ENCODE data around the gene COA4. TPM values are rescaled to one million over a fixed set of nuclear protein-coding genes. Genes with fewer than 3 reads are reported as not detected.

The COA4 gene
- total and polyA plus RNA-seq, 9 donors, result 47.6 to 72.5 (median 55.7) TPM

DNA sequence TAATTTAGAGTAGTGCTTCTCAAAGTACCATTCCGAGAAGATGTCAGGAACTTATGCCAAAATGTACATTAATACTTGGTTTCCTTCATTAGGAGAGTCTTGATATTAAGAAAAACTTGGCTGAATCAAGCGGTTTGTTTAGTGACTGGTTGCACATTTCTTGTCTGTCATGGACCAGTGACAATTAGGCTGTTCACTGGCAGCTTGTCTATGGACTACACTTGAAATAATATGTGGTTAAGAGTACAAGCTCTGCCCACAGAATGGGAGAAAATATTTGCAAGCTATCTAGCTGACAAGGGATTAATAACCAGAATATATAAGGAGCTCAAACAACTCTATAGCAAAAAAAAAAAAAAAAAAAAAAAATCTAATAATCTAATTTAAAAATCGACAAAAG is 24.6 kb downstream of the COA4 start:
- DNase-seq, result no peak
- no peaks in the 10 kb centered on the region for H3K36me3 ChIP-seq
- WGBS, 3 donors, result 90 to 96% (median 93%) methylated on average over 3 of the region's 3 CpGs
- intact Hi-C loops (cut with DNase I), result no loop called here
- no peak for TF ChIP-seq EP300 (IDR thresholded peaks at IDR 0.05)
- no peak for TF ChIP-seq POLR2A (IDR thresholded peaks at IDR 0.05)
- no peak for TF ChIP-seq CTCF (IDR thresholded peaks at IDR 0.05)
- no peak overlapping the region for H3K27ac ChIP-seq
- no peaks in the 10 kb centered on the region for H3K27me3 ChIP-seq
- no peak overlapping the region for H3K4me3 ChIP-seq
- no peaks in the 10 kb centered on the region for H3K4me1 ChIP-seq (ENCODE audit: insufficient read depth)
- H3K9me3 ChIP-seq, result no peaks in the 10 kb centered on the region

DNA sequence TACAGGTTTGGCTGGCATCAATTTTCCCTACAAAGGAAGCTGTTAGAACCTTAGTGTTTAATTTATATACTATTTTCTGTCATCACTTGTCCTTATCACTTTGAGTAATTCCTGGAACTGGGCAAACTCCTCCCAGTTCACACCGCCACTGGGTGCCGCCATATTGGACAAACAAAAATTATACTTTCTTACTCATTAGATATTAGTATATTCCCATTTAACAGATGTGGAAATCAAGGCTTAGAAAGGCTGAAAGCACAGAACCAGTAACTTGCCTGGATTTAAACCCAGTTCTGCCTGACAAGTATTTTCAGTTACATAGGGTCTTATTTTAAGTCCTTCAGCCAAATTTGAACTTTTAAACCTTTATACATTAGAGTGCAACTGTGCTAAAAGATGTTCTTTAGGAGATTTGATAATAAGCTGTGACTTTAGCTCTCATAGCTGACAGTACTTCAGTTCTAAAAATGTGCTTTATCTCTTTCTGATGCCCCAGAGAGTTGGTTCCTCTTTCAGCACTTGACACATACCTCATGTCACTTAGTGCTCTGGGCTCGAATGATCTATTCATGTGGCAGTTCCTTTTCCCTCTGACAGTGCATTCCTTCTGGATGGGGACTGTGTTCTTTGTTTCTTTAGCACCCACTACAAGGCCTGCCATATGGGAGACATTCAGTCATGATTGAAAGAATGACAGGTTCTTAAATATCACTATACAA is 25.4 kb downstream of the COA4 start:
- no peak overlapping the region for H3K4me3 ChIP-seq
- no peak for DNase-seq
- no peaks in the 10 kb centered on the region for H3K27me3 ChIP-seq
- H3K27ac ChIP-seq, result no peak overlapping the region
- no peaks in the 10 kb centered on the region for H3K4me1 ChIP-seq (ENCODE audit: insufficient read depth)
- no peaks in the 10 kb centered on the region for H3K36me3 ChIP-seq
- no peak for TF ChIP-seq POLR2A (IDR thresholded peaks at IDR 0.05)
- TF ChIP-seq EP300 (IDR thresholded peaks at IDR 0.05), result no peak
- TF ChIP-seq CTCF (IDR thresholded peaks at IDR 0.05), result no peak
- H3K9me3 ChIP-seq, result no peaks in the 10 kb centered on the region
- intact Hi-C loops (cut with DNase I), result no loop called here
- 96 to 100% (median 99%) methylated on average over 3 of the region's 3 CpGs for WGBS, 3 donors

DNA sequence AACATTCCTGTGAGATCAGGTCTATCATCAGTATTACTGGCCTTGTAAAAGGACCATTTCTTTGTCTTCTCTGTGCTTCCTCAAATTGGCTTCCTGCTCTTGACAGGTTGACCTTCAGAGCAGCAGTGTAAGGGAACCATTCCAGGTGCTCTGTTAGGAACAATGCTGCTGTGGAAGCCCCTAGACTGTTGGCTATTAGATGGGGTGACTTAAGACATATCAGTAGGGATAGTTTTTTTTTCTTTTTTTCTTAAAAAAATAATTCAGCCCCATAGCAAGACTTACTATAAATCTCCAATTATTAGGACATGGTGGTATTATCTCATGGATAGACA is 37.6 kb downstream of the COA4 start:
- Histone ChIP-seq H3K27ac (no peak overlapping the region), H3K27me3 (no peaks in the 10 kb centered on the region), H3K36me3 (no peaks in the 10 kb centered on the region), H3K4me1 (ENCODE audit: insufficient read depth) (peaks cover 1% of the 10 kb centered on the region), H3K4me3 (no peak overlapping the region), H3K9me3 (no peaks in the 10 kb centered on the region)
- TF ChIP-seq EP300 (IDR thresholded peaks at IDR 0.05) (no peak), CTCF (IDR thresholded peaks at IDR 0.05) (no peak), POLR2A (IDR thresholded peaks at IDR 0.05) (no peak)
- DNase-seq, result no peak
- intact Hi-C loops (cut with DNase I), result no loop called here

GRCh38 chr11:73838443-73839122 is 38.1 kb downstream of the COA4 start:
- Histone ChIP-seq H3K4me3 (no peak overlapping the region), H3K4me1 (ENCODE audit: insufficient read depth) (peaks cover 1% of the 10 kb centered on the region), H3K27me3 (no peaks in the 10 kb centered on the region), H3K9me3 (no peaks in the 10 kb centered on the region), H3K36me3 (no peaks in the 10 kb centered on the region), H3K27ac (no peak overlapping the region)
- TF ChIP-seq POLR2A (IDR thresholded peaks at IDR 0.05) (no peak), EP300 (IDR thresholded peaks at IDR 0.05) (no peak), CTCF (IDR thresholded peaks at IDR 0.05) (no peak)
- DNase-seq, result no peak
- intact Hi-C loops (cut with DNase I), result no loop called here
- WGBS, 3 donors, result 43 to 57% (median 44%) methylated on average over 3 of the region's 3 CpGs
